ENCODE measurements around the gene FKBP1C. TPM values are rescaled to one million over a fixed set of nuclear protein-coding genes. Genes with fewer than 3 reads are reported as not detected.
A peak's percentile ranks its signal among the peaks of the same experiment; 100 is the strongest.

FKBP1C gene
- total and polyA plus RNA-seq, 10 of the 15 experiments (the other 5 are each of a cell fraction or from before 2014, with no cell fraction given), result 0.42 to 5.5 (median 1.5) TPM

DNA sequence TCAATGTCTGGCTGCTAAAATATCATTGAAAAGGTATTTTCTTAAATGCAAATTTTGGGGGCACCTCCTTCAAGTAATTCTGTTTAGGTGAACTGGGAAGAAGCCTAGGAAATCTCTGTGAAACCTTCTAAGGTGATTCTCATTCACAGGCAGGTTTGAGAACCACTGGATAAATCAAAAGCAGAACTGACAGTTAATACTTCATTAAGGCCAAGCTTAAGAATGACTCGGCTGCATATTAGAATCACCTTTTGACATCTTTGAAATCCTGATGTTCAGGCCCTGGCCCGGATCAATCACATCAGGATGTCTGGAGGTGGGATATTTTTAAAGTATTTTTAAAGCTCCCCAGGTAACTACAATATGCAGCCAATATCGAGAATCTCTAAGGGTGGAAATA lies 50.6 kb downstream of the FKBP1C start (continued):
- TF ChIP-seq, protein P1, sequence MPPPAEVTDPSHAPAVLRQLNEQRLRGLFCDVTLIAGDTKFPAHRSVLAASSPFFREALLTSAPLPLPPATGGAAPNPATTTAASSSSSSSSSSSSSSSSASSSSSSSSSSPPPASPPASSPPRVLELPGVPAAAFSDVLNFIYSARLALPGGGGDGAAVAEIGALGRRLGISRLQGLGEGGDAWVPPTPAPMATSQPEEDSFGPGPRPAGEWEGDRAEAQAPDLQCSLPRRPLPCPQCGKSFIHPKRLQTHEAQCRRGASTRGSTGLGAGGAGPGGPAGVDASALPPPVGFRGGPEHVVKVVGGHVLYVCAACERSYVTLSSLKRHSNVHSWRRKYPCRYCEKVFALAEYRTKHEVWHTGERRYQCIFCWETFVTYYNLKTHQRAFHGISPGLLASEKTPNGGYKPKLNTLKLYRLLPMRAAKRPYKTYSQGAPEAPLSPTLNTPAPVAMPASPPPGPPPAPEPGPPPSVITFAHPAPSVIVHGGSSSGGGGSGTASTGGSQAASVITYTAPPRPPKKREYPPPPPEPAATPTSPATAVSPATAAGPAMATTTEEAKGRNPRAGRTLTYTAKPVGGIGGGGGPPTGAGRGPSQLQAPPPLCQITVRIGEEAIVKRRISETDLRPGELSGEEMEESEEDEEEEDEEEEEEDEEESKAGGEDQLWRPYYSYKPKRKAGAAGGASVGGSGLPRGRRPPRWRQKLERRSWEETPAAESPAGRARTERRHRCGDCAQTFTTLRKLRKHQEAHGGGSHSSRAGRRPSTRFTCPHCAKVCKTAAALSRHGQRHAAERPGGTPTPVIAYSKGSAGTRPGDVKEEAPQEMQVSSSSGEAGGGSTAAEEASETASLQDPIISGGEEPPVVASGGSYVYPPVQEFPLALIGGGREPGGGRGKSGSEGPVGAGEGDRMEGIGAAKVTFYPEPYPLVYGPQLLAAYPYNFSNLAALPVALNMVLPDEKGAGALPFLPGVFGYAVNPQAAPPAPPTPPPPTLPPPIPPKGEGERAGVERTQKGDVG (CRISPR knock-in tag; IDR thresholded peaks at IDR 0.05), result no peak
- TF ChIP-seq RAD21 (IDR thresholded peaks at IDR 0.05; ENCODE audit: insufficient read depth, low read depth, low read length), result no peak
- TF ChIP-seq IKZF1 (conservative IDR thresholded peaks at IDR 0.05), result 0 out of 2 replicates have a peak, but pooled peaks have one; percentile 38
- TF ChIP-seq ZSCAN29 (IDR thresholded peaks at IDR 0.05), result no peak
- no peak for TF ChIP-seq BCL11A (IDR thresholded peaks at IDR 0.05; ENCODE audit: low read depth, low read length)
- TF ChIP-seq, protein P2, sequence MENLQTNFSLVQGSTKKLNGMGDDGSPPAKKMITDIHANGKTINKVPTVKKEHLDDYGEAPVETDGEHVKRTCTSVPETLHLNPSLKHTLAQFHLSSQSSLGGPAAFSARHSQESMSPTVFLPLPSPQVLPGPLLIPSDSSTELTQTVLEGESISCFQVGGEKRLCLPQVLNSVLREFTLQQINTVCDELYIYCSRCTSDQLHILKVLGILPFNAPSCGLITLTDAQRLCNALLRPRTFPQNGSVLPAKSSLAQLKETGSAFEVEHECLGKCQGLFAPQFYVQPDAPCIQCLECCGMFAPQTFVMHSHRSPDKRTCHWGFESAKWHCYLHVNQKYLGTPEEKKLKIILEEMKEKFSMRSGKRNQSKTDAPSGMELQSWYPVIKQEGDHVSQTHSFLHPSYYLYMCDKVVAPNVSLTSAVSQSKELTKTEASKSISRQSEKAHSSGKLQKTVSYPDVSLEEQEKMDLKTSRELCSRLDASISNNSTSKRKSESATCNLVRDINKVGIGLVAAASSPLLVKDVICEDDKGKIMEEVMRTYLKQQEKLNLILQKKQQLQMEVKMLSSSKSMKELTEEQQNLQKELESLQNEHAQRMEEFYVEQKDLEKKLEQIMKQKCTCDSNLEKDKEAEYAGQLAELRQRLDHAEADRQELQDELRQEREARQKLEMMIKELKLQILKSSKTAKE (IDR thresholded peaks at IDR 0.05; ENCODE audit: low read depth, poor library complexity, severe bottlenecking), result no peak
- TF ChIP-seq JUNB (IDR thresholded peaks at IDR 0.05), result no peak
- TF ChIP-seq CEBPB (IDR thresholded peaks at IDR 0.05; ENCODE audit: borderline replicate concordance in 1 of 2, low read depth in 2 of 2, low read length in 2 of 2), result no peak

Small RNA genes within 50 kb of the gene (small RNA-seq; reads per million reads assigned to genes)
- not detected for gene SPTLC1P3

Other genes with a start within 250 kb of the FKBP1C start
- not detected in 2 replicates for gene LGSN, start 108.5 kb downstream of the FKBP1C start, total RNA-seq (2014; rRNA removed)
- gene LGSN, start 108.5 kb downstream of the FKBP1C start, total RNA-seq (2014; rRNA removed; fragmentation: Illumina TruSeq; extraction: Trizol), result not detected in 2 replicates
- not detected in 2 replicates for gene LGSN, start 108.5 kb downstream of the FKBP1C start, total RNA-seq (2021)
- gene LGSN, start 108.5 kb downstream of the FKBP1C start, polyA plus RNA-seq (2011; rRNA removed), result not detected in 2 replicates
- gene LGSN, start 108.5 kb downstream of the FKBP1C start, polyA plus RNA-seq (2014; fragmentation: Illumina TruSeq; extraction: Trizol), result not detected in 2 replicates
- not detected for gene LGSN, start 108.5 kb downstream of the FKBP1C start, polyA plus RNA-seq (2014; fragmentation: Nextera tagmentation; extraction: Ambion mirVana)
- not detected in 2 replicates for gene LGSN, start 108.5 kb downstream of the FKBP1C start, polyA plus RNA-seq (2014; rRNA removed)
- not detected for gene LGSN, start 108.5 kb downstream of the FKBP1C start, polyA plus RNA-seq (2016; fragmentation: Nextera tagmentation; extraction: Ambion mirVana)

Data from GM12878 (cell line).